SK-N-SH (cell line): ENCODE data around the gene TMEM138.

Experiments used
- CTCF ChIP-seq: fragments of 200-600 bp; sonication (generic); IDR thresholded peaks from 2 replicates; pipeline ENCODE4 v1.6.1; 2017; ENCODE audit warnings: antibody characterized with exemption, mild to moderate bottlenecking, moderate library complexity
- EP300 ChIP-seq, 2 experiments: IDR thresholded peaks; 2 replicates each; pipeline versions ENCODE4 v1.4.0 to v1.6.1; 2012; ENCODE audit warnings: borderline replicate concordance in 1 of 2, low read depth in 1 of 2, low read length in 1 of 2
- GABPA ChIP-seq: IDR thresholded peaks from 2 replicates; pipeline ENCODE4 v1.4.0; 2012; ENCODE audit warnings: low read depth, mild to moderate bottlenecking
- MXI1 ChIP-seq: IDR thresholded peaks from 2 replicates; pipeline ENCODE4 v1.6.1; 2012; ENCODE audit warnings: mild to moderate bottlenecking, low read depth, low read length, improper control_type of control experiment
- NFIC ChIP-seq: IDR thresholded peaks from 2 replicates; pipeline ENCODE4 v1.4.0; 2012; ENCODE audit warnings: borderline replicate concordance
- POLR2AphosphoS5 ChIP-seq: IDR thresholded peaks from 2 replicates; pipeline ENCODE4 v1.6.1; 2012; ENCODE audit warnings: low read depth, low read length
- RCOR1 ChIP-seq: fragments of 150-350 bp; IDR thresholded peaks from 2 replicates; pipeline ENCODE4 v1.6.1; 2017; ENCODE audit warnings: antibody characterized with exemption, low read length
- SIN3A ChIP-seq: IDR thresholded peaks from 2 replicates; pipeline ENCODE4 v1.6.1; 2012; ENCODE audit warnings: low read depth, mild to moderate bottlenecking, low read length, moderate library complexity, borderline replicate concordance
- TAF1 ChIP-seq: IDR thresholded peaks from 2 replicates; pipeline ENCODE4 v1.6.1; 2012; ENCODE audit warnings: low read depth, mild to moderate bottlenecking, low read length, moderate library complexity, borderline replicate concordance
- YY1 ChIP-seq: IDR thresholded peaks from 2 replicates; pipeline ENCODE4 v1.4.0; 2012; ENCODE audit warnings: low read depth, mild to moderate bottlenecking
- TF ChIP-seq, protein P1 (sequence below): IDR thresholded peaks from 2 replicates; pipeline ENCODE4 v1.4.0; 2012; ENCODE audit warnings: low read depth
- TF ChIP-seq, protein P2 (sequence below): IDR thresholded peaks from 2 replicates; pipeline ENCODE4 v1.4.0; 2012; ENCODE audit warnings: low read depth, borderline replicate concordance

DNA sequence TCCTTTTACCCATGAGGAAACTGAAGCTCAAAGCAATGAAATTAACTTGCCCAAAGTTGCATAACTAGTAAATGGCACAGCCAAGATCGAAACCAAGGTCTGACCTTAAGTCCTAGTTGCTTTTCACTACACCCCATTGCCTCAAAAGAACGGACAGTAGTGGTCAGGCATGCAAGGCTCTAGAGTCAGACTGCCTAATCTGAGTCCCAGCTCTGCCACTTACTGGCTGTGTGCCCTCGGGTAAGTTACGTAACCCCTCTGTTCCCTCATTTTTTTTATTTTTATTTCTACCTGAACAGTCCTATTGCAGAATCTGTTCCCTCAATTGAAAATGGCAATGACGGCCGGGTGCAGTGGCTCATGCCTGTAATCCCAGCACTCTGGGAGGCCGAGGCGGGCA, 10.1 kb upstream of the TMEM138 start:
- TF ChIP-seq POLR2AphosphoS5 (no peak), CTCF (no peak), MXI1 (no peak), TAF1 (no peak), GABPA (no peak), NFIC (no peak), EP300 (IDR thresholded peaks at IDR 0.05; ENCODE audit: borderline replicate concordance in 1 of 2, low read depth in 1 of 2, low read length in 1 of 2) (no peak), SIN3A (no peak), RCOR1 (no peak), YY1 (no peak)
- TF ChIP-seq, protein P1, sequence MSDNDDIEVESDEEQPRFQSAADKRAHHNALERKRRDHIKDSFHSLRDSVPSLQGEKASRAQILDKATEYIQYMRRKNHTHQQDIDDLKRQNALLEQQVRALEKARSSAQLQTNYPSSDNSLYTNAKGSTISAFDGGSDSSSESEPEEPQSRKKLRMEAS = no peak
- TF ChIP-seq, protein P2, sequence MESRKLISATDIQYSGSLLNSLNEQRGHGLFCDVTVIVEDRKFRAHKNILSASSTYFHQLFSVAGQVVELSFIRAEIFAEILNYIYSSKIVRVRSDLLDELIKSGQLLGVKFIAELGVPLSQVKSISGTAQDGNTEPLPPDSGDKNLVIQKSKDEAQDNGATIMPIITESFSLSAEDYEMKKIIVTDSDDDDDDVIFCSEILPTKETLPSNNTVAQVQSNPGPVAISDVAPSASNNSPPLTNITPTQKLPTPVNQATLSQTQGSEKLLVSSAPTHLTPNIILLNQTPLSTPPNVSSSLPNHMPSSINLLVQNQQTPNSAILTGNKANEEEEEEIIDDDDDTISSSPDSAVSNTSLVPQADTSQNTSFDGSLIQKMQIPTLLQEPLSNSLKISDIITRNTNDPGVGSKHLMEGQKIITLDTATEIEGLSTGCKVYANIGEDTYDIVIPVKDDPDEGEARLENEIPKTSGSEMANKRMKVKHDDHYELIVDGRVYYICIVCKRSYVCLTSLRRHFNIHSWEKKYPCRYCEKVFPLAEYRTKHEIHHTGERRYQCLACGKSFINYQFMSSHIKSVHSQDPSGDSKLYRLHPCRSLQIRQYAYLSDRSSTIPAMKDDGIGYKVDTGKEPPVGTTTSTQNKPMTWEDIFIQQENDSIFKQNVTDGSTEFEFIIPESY = no peak
